Esophagus squamous epithelium (tissue), 4 donors: ENCODE measurements around the gene USP17L30.
"Not testable (repeated sequence)": the region's sequence is repeated elsewhere in the genome, so short reads cannot be mapped to it uniquely, and the experiment has no call there.

Experiments
- CTCF ChIP-seq, 6 experiments: fragments of 450-650 bp in 4 of 6; fragments of 200-600 bp in 2 of 6; sonication (generic) in 2 of 6; IDR thresholded peaks; one replicate each; pipeline ENCODE4 v1.5.1; 2016 to 2019; ENCODE audit warnings: antibody characterized with exemption in 6 of 6, mild to moderate bottlenecking in 4 of 6, moderate library complexity in 4 of 6
- POLR2A ChIP-seq, 4 donors: fragments of 450-650 bp; IDR thresholded peaks; one replicate each; pipeline ENCODE4 v1.6.1; 2017; ENCODE audit warnings: antibody characterized with exemption in 4 of 4, mild to moderate bottlenecking in 4 of 4, moderate library complexity in 3 of 4

DNA sequence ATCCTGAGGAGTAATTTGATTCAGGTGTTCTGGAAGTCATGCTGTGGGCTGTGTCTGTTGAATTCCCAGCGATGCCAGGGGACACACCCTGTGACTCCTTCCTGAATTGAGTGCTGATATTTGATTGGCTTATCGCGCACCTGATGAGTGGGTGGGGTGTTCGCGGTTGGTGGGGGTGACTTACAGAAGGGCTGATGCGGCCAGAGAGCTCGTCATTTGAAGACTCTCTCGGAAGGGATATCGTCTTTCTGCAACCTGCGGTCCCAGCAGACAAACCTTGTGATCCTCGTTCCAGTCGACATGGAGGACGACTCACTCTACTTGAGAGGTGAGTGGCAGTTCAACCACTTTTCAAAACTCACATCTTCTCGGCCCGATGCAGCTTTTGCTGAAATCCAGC lies 28.6 kb upstream of the USP17L30 start, which contains the start of gene USP17L26:
- not testable (repeated sequence) for TF ChIP-seq CTCF, POLR2A (IDR thresholded peaks at IDR 0.05)
